GF-D8 (cell line): ENCODE measurements around the gene COTL1.
"Not testable (repeated sequence)": the region's sequence is repeated elsewhere in the genome, so short reads cannot be mapped to it uniquely, and the experiment has no call there.

ENCODE experiments used
- DNase-seq: peaks from one replicate; lab custom pipeline; 2025; lab: John Stamatoyannopoulos, UW

Gene COTL1

GRCh38 chr16:84528322-84528721 is 89.6 kb downstream of the COTL1 start:
- DNase-seq, result no peak

DNA sequence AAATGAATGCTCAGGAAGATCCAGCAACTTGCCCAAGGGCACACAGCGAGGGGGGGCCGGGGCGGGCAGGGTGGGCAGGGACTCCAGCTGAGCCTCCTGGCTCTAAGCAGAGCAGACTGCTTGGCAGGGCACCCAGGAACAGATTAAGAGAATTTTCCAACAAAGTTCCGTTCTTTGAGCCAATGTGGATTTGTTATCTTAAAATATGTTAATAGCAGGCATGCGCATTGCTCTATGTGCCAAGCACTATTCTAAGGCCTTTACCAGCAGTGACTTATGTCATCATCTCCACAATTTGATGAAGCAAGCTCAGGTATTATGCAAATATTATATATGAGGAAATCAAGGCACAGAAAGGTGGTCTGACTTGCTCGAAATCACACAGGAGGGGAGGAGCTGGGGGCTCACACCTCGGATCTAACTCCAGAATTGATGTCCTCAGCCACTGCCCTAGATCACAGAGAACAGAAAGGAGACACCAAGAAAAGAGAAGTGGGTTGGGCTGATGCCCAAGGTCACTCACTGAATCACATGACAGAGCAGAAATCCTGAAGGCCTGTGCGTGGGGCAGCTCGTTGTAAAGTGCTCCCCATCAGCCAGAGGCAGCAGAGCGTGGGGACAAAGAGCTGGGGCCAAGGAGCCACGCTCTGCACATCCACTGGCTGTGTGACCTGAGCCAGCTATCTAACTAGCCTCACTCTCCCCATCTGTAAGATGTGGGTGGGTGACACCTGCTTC is 90.2 kb downstream of the COTL1 start:
- DNase-seq, result no peak

- no peak for DNase-seq
Measured at GRCh38 chr16:84526794-84527531, 90.9 kb downstream of the COTL1 start.

DNA sequence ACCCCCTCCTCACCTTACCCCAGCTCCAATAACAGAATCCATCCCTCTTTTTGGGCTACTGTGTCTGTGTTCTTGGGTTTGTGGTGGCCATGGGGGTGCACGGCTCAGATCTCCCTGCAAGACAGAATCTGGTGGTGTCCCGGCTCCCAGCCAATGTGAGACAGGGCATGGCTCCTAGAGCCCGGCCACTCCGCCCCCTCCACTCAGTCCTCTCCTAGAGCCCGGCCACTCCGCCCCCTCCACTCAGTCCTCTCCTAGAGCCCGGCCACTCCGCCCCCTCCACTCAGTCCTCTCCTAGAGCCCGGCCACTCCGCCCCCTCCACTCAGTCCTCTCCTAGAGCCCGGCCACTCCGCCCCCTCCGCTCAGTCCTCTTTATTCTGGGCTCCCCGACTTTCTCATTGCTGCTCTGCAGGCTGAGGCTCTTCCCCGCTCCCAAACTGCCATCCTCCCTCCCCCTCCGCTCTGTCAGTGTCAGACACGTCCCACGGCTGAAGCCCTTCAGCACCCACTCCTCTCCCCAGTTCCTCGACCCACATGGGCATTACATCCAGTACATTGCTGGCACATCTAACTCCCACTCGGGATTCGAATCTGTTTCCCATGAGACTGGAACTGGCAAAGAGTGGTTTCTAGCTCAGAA is 92.8 kb downstream of the COTL1 start:
- not testable (repeated sequence) for DNase-seq

- no peak for DNase-seq
Measured at GRCh38 chr16:84524346-84524920, 93.4 kb downstream of the COTL1 start.

DNA sequence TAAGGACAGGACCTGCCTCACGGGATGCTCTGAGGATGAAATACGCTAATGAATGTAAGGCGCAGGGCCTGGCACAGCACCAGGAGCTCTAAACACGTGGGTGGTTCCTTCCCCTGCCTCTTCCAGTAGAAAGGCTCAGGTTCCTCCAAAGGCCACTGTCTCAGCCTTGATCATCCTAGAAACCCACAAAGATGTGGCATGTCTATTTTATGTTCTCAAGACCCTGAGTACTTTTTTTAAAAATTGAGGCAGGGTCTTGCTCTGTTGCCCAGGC is 96.4 kb downstream of the COTL1 start:
- no peak for DNase-seq

- DNase-seq, result no peak
Measured at GRCh38 chr16:84520725-84521496, 97.0 kb downstream of the COTL1 start.

DNA sequence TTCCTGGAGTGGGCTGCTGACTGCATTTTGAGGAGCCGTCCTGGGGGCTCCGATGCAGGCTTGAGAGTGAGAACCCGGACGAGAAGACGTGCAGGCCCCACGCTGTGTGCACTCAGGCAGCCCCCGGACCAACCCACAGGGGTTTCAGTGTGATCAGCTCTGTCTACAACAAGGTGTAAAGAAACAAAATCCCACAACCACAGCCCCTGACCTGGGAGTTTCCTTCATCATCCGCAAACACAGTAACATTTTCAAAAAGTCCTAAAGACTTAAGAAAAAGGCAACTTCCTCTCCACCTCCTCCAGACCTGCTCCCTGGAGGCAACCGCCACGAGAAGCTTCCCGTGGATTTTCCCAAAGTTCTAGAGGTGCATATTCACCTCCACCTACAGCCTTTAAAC is 98.0 kb downstream of the COTL1 start:
- no peak for DNase-seq

- DNase-seq, result no peak
Measured at GRCh38 chr16:84518804-84519341, 99.0 kb downstream of the COTL1 start.

DNA sequence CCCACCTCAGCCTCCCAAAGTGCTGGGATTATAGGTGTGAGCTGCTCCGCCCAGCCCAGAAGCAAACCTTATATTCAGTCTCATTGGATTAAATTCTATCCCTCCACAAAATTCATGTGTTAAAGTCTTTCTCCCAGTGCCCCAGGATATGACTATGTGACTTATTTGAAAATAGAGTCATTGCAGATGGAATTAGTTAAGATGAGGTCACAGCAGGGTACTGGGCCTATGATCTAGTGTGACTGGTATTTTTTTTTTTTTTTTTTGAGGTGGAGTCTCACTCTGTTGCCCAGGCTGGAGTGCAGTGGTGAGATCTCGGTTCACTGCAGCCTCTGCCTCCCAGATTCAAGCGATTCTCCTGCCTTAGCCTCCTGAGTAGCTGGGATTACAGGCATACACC is 99.7 kb downstream of the COTL1 start:
- not testable (repeated sequence) for DNase-seq

- no peak for DNase-seq
Measured at GRCh38 chr16:84517366-84517765, 100.5 kb downstream of the COTL1 start.
